ENCODE results near the gene RIBC2. TPM values are rescaled to one million over a fixed set of nuclear protein-coding genes. Genes with fewer than 3 reads are reported as not detected.

The RIBC2 gene
- total RNA-seq, 2 donors from 2014 or later = 0.84 to 1.2 TPM

Other genes starting within 250 kb of the RIBC2 start
- gene NUP50, start 249.8 kb upstream of the RIBC2 start, total RNA-seq = 10 to 100 TPM; 56.4 to 65.9 TPM
- gene KIAA0930, start 172.8 kb upstream of the RIBC2 start, total RNA-seq = 10 to 100 TPM; 36.0 to 52.2 TPM
- gene UPK3A, start 128.7 kb upstream of the RIBC2 start, total RNA-seq = under 1 TPM in 1 of 2 donors, not detected in 1; 0.34 TPM
- gene FAM118A, start 103.8 kb upstream of the RIBC2 start, total RNA-seq = 10 to 100 TPM; 47.0 to 60.7 TPM
- gene SMC1B, start 94 bp upstream of the RIBC2 start, total RNA-seq = not detected
- gene FBLN1, start 89.2 kb downstream of the RIBC2 start, total RNA-seq = 100 to 1,000 TPM in 1 of 2 donors, 10 to 100 TPM in 1; 51.8 to 114 TPM